Hepatocyte (in vitro differentiated cells): ENCODE measurements around the gene LGALS3BP. TPM values are rescaled to one million over a fixed set of nuclear protein-coding genes. Genes with fewer than 3 reads are reported as not detected.

Experiments
- DNase-seq: peaks from one replicate; pipeline ENCODE4 v3.0.0-alpha.2; 2016; ENCODE audit warnings: low spot score
- H2AFZ ChIP-seq: fragments of 200-600 bp; sonication (generic); 2 replicates; pipeline ENCODE4 v1.6.0; 2016; ENCODE audit warnings: antibody characterized with exemption, mild to moderate bottlenecking
- H3K27ac ChIP-seq: fragments of 200-600 bp; sonication (generic); 2 replicates; pipeline ENCODE4 v1.5.1; 2016; ENCODE audit warnings: mild to moderate bottlenecking
- H3K27me3 ChIP-seq: fragments of 200-600 bp; sonication (generic); 2 replicates; pipeline ENCODE4 v1.6.1; 2016
- H3K36me3 ChIP-seq: fragments of 200-600 bp; sonication (generic); replicated peaks from 2 replicates; pipeline ENCODE4 v1.5.1; 2016; ENCODE audit warnings: low read depth; ENCODE audit not compliant: insufficient read depth
- H3K4me1 ChIP-seq: fragments of 200-600 bp; sonication (generic); 2 replicates; pipeline ENCODE4 v1.5.1; 2016; ENCODE audit warnings: mild to moderate bottlenecking, moderate library complexity; ENCODE audit not compliant: insufficient read depth
- H3K4me2 ChIP-seq: fragments of 200-600 bp; sonication (generic); 2 replicates; pipeline ENCODE4 v1.6.0; 2016
- H3K4me3 ChIP-seq: fragments of 200-600 bp; sonication (generic); 2 replicates; pipeline ENCODE4 v1.5.1; 2016; ENCODE audit warnings: mild to moderate bottlenecking
- H3K79me2 ChIP-seq: fragments of 200-600 bp; sonication (generic); 2 replicates; pipeline ENCODE4 v1.6.0; 2017; ENCODE audit warnings: mild to moderate bottlenecking
- H3K9me2 ChIP-seq: fragments of 200-600 bp; sonication (generic); replicated peaks from 2 replicates; pipeline ENCODE4 v1.6.0; 2017; ENCODE audit warnings: mild to moderate bottlenecking; ENCODE audit not compliant: insufficient read depth
- H3K9me3 ChIP-seq: fragments of 200-600 bp; sonication (generic); 2 replicates; pipeline ENCODE4 v1.5.1; 2016; ENCODE audit warnings: low read depth, mild to moderate bottlenecking
- H4K20me1 ChIP-seq: fragments of 200-600 bp; sonication (generic); 2 replicates; pipeline ENCODE4 v1.6.0; 2016; ENCODE audit warnings: mild to moderate bottlenecking; ENCODE audit not compliant: insufficient read depth, poor library complexity, severe bottlenecking
- EZH2 ChIP-seq: fragments of 200-600 bp; sonication (generic); IDR thresholded peaks from 2 replicates; pipeline ENCODE4 v1.6.1; 2016; ENCODE audit warnings: antibody characterized with exemption, mild to moderate bottlenecking, borderline replicate concordance
- EZH2phosphoT487 ChIP-seq: fragments of 200-600 bp; sonication (generic); IDR thresholded peaks from one replicate; pipeline ENCODE4 v1.6.1; 2018; ENCODE audit warnings: antibody characterized with exemption, mild to moderate bottlenecking, low read depth, moderate library complexity; ENCODE audit not compliant: unreplicated experiment, severe bottlenecking
- WGBS: methylation state at CpG from one replicate; pipeline ENCODE4 v1.1.6; 2016; ENCODE audit warnings: low lambda C conversion rate; ENCODE audit errors: missing lambda C conversion rate; 5-methylcytosine and 5-hydroxymethylcytosine counted together
- polyA plus RNA-seq: library from polyadenylated mRNA; unstranded; fragments of >200 nt; fragmentation: Nextera tagmentation; extraction: Ambion mirVana; gene quantifications from 2 replicates; pipeline ENCODE4 v1.2.1, GENCODE V29; 2016
- total RNA-seq: library from RNA; depleted of rRNA; stranded (reverse); fragments of >200 nt; gene quantifications from 2 replicates; pipeline ENCODE4 v1.2.3, GENCODE V29; 2014
- TF ChIP-seq, protein P1 (sequence below): fragments of 200-600 bp; sonication (generic); IDR thresholded peaks from 2 replicates; pipeline ENCODE4 v1.5.1; 2016; ENCODE audit warnings: antibody characterized with exemption, mild to moderate bottlenecking; ENCODE audit not compliant: poor library complexity

The LGALS3BP gene
- total and polyA plus RNA-seq, 2 experiments from 2014 or later = 305 to 787 TPM

DNA sequence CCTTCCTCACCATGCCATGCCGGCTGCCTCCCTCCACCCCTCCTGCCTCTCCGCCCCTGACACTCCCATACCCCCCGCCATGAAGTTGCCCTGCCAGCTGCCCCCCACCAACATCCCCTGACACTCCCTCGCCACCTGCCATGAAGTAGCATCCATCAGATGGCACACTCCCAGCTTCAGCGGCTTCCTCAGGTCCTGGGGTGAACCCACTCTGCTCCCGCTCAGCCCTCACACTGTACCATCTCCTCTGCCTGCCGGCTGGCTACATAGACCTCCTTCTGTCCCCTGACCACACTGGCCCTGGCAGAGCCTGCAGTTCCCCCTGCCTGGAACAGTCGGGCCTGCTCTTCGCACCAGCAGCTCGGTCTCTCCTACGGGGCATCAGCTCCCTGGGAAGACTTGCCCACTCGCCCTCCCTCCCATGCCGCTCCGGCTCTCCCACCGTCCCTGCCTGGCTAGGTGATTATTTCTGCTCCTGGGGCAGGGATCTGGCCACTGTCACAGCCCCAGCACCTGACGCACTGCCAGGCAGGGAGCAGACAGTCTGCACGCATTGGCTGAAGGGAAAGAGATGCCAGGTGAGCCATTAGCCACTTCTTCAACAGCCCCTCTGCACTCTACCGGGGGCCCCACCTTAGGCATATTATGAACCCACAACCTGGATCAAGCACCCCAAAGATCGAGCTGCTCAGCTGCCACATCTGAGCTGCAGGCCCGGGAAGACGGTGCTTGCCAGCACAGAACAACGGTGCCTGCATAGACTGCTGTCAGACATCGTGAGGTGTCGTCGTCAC lies 20.9 kb upstream of the LGALS3BP start:
- no peaks in the 10 kb centered on the region for H3K36me3 ChIP-seq
- peaks cover 19% of the 10 kb centered on the region for H4K20me1 ChIP-seq
- H3K79me2 ChIP-seq = peaks cover 46% of the 10 kb centered on the region
- H3K27ac ChIP-seq = no peak overlapping the region
- no peaks in the 10 kb centered on the region for H3K9me3 ChIP-seq
- WGBS = 93% methylated on average over 23 of the region's 25 CpGs
- no peak for DNase-seq
- peaks cover 11% of the 10 kb centered on the region for H3K4me1 ChIP-seq
- H3K9me2 ChIP-seq = no peaks in the 10 kb centered on the region
- H3K27me3 ChIP-seq = no peaks in the 10 kb centered on the region
- TF ChIP-seq EZH2 (no peak), EZH2phosphoT487 (no peak)
- TF ChIP-seq, protein P1, sequence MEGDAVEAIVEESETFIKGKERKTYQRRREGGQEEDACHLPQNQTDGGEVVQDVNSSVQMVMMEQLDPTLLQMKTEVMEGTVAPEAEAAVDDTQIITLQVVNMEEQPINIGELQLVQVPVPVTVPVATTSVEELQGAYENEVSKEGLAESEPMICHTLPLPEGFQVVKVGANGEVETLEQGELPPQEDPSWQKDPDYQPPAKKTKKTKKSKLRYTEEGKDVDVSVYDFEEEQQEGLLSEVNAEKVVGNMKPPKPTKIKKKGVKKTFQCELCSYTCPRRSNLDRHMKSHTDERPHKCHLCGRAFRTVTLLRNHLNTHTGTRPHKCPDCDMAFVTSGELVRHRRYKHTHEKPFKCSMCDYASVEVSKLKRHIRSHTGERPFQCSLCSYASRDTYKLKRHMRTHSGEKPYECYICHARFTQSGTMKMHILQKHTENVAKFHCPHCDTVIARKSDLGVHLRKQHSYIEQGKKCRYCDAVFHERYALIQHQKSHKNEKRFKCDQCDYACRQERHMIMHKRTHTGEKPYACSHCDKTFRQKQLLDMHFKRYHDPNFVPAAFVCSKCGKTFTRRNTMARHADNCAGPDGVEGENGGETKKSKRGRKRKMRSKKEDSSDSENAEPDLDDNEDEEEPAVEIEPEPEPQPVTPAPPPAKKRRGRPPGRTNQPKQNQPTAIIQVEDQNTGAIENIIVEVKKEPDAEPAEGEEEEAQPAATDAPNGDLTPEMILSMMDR = no peak
- no peak overlapping the region for H2AFZ ChIP-seq
- no peak overlapping the region for H3K4me2 ChIP-seq
- H3K4me3 ChIP-seq = no peak overlapping the region

DNA sequence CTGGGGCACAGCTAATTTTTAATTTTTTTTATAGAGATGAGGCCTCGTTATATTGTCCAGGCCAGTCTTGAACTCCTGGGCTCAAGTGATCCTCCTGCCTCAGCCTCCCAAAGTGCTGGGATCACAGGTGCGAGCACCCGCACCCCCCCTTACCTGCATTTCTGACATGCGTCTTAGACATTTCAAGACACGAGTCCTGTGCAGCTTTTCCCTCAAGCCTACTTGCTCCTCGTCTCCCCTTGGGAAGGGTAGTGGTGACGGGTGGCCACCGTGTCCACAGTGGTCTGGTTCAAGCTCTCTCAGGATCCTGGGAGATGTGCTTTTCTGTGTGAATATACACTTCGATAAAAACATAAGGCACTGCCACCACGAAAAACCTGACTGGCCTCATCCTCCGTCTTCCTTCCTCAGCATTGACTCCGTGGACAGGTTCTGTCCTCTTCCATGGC lies 20.2 kb upstream of the LGALS3BP start:
- Histone ChIP-seq H4K20me1 (peaks cover 14% of the 10 kb centered on the region), H3K79me2 (peaks cover 42% of the 10 kb centered on the region), H3K27me3 (no peaks in the 10 kb centered on the region), H3K9me2 (no peaks in the 10 kb centered on the region), H3K4me2 (no peak overlapping the region), H3K9me3 (no peaks in the 10 kb centered on the region), H3K4me1 (peaks cover 9% of the 10 kb centered on the region), H3K27ac (no peak overlapping the region), H3K36me3 (no peaks in the 10 kb centered on the region), H2AFZ (no peak overlapping the region), H3K4me3 (no peak overlapping the region)
- 97% methylated on average over 12 of the region's 12 CpGs for WGBS
- TF ChIP-seq, protein P1 = no peak
- TF ChIP-seq EZH2 (no peak), EZH2phosphoT487 (no peak)
- no peak for DNase-seq

DNA sequence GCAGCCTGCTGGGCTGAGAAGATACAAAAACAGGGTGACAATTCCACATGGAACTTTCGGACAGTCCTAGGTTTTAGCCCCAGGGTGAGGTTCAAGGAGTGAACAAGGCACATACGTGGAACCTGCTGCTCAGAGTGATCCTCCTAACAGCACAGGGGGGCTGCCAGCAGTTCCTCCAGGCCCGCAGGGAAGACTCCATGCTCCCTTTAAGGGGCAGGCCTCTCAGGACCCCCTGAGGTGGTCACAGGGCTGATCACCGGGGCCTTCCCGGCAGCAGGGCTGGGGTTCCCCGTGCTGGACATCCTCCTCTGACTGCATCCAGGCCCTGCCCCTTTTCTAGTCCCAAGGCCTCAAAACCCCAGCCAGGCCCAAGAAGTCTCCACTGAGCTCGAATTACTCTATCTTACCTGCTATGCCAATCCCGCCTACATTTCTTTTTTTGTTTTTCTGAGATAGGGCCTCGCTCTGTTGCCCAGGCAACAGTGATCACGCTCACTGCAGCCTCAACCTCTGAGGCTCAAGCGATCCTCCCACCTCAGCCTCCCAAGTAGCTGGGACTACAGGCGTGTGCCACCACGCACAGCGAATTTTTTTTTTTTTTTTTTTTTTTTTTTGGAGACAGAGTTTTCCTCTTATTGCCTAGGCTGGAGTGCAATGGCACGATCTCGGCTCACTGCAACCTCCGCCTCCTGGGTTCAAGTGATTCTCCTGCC lies 19.5 kb upstream of the LGALS3BP start:
- Histone ChIP-seq H3K4me1 (peaks cover 9% of the 10 kb centered on the region), H3K4me2 (no peak overlapping the region), H3K27ac (no peak overlapping the region), H3K27me3 (no peaks in the 10 kb centered on the region), H4K20me1 (peaks cover 14% of the 10 kb centered on the region), H3K79me2 (peaks cover 42% of the 10 kb centered on the region), H3K9me3 (no peaks in the 10 kb centered on the region), H3K9me2 (no peaks in the 10 kb centered on the region), H3K36me3 (no peaks in the 10 kb centered on the region), H3K4me3 (no peak overlapping the region), H2AFZ (no peak overlapping the region)
- WGBS = 98% methylated on average over 16 of the region's 17 CpGs
- TF ChIP-seq EZH2phosphoT487 (no peak), EZH2 (no peak)
- TF ChIP-seq, protein P1 = no peak
- DNase-seq = no peak
